Transverse colon (tissue), 4 donors: ENCODE measurements around the gene HSPH1. TPM values are rescaled to one million over a fixed set of nuclear protein-coding genes. Genes with fewer than 3 reads are reported as not detected.

Source experiments
- DNase-seq: peaks from one replicate; pipeline ENCODE4 v3.0.0-alpha.2; 2019
- H3K27ac ChIP-seq, 4 donors: fragments of 200-600 bp; sonication (generic); 2 replicates each; pipeline ENCODE4 v1.5.1; 2016 to 2018; ENCODE audit warnings: inconsistent platforms in 4 of 4
- H3K27me3 ChIP-seq: fragments of 200-600 bp; sonication (generic); 2 replicates; pipeline ENCODE4 v1.5.1; 2017; ENCODE audit warnings: inconsistent platforms
- H3K36me3 ChIP-seq, 4 donors: fragments of 200-600 bp; sonication (generic); 2 replicates each; pipeline ENCODE4 v1.5.1; 2017 to 2019; ENCODE audit warnings: inconsistent platforms in 4 of 4
- H3K4me1 ChIP-seq, 4 donors: fragments of 200-600 bp; sonication (generic); 2 replicates each; pipeline ENCODE4 v1.5.1; 2017 to 2020; ENCODE audit warnings: inconsistent platforms in 4 of 4
- H3K4me3 ChIP-seq, 4 donors: fragments of 200-600 bp; sonication (generic); 1 replicate in 1 of 4; 2 replicates in 3 of 4; pipeline versions ENCODE4 v1.5.1 to v1.6.1; 2017 to 2019; ENCODE audit warnings: inconsistent platforms in 4 of 4
- H3K9me3 ChIP-seq, 2 donors: fragments of 200-600 bp; sonication (generic); 2 replicates each; pipeline ENCODE4 v1.5.1; 2017 to 2019; ENCODE audit warnings: inconsistent platforms in 2 of 2
- CTCF ChIP-seq, 5 experiments: fragments of 200-600 bp in 3 of 5; fragments of 450-650 bp in 2 of 5; sonication (generic) in 3 of 5; IDR thresholded peaks; 1 replicate in 2 of 5; 2 replicates in 3 of 5; pipeline ENCODE4 v1.5.1; 2016 to 2017; ENCODE audit warnings: antibody characterized with exemption in 5 of 5, inconsistent platforms in 3 of 5, mild to moderate bottlenecking in 2 of 5, moderate library complexity in 1 of 5
- EP300 ChIP-seq: sonication (generic); formaldehyde crosslinking; IDR thresholded peaks from one replicate; pipeline ENCODE4 v1.6.1; 2017; ENCODE audit warnings: antibody characterized with exemption, low read depth
- POLR2A ChIP-seq: fragments of 450-650 bp; IDR thresholded peaks from one replicate; pipeline ENCODE4 v1.6.1; 2016; ENCODE audit warnings: antibody characterized with exemption, mild to moderate bottlenecking, moderate library complexity
- POLR2AphosphoS5 ChIP-seq, 3 donors: sonication (generic); formaldehyde crosslinking; IDR thresholded peaks; one replicate each; pipeline ENCODE4 v1.6.1; 2016; ENCODE audit warnings: antibody characterized with exemption in 3 of 3
- WGBS, 2 donors: methylation state at CpG; one replicate each; pipeline ENCODE4 v1.1.5; 2018; ENCODE audit warnings: low coverage in 1 of 2; 5-methylcytosine and 5-hydroxymethylcytosine counted together
- in situ Hi-C, 4 donors: fragments of 200-750 bp; cut with MboI; loops; one replicate each; pipeline versions ENCODE4 v1.15.0 to v1.15.1; 2017; ENCODE audit warnings: low sequenced_read_pairs in 3 of 4, low pct_ligation_motif_present in 1 of 4, low pct_unique_long_range_greater_than_20kb in 1 of 4
- intact Hi-C: fragments of 100-400 bp; cut with DNase I; formaldehyde crosslinking; loops from one replicate; pipeline ENCODE4 v1.15.1; 2023; ENCODE audit warnings: low total_unique reads
- total RNA-seq, 4 donors: library from RNA; depleted of rRNA; stranded (reverse); fragments of >200 nt; gene quantifications; one replicate each; pipeline ENCODE4 v1.1.0, GENCODE V29; 2016

The HSPH1 gene
- total RNA-seq, 4 donors from 2014 or later: 16.1 to 58.3 (median 30.7) TPM

- in situ Hi-C loops: no loop called here
- TF ChIP-seq POLR2A: no peak
- TF ChIP-seq CTCF (IDR thresholded peaks at IDR 0.05): no peak
- no peak for TF ChIP-seq EP300
- TF ChIP-seq POLR2AphosphoS5 (IDR thresholded peaks at IDR 0.05): no peak
- Histone ChIP-seq H3K9me3 (no peaks in the 10 kb centered on the region), H3K4me3 (no peak overlapping the region), H3K27me3 (no peaks in the 10 kb centered on the region), H3K36me3 (peaks cover 0 to 70% (median 29%) of the 10 kb centered on the region in 4 donors), H3K4me1 (no peaks in the 10 kb centered on the region), H3K27ac (no peak overlapping the region)
- intact Hi-C loops: no loop called here
- 84 to 92% methylated on average over 3 of the region's 3 CpGs for WGBS, 2 donors
- no peak for DNase-seq
Observed at GRCh38 chr13:31138515-31138914, 23.2 kb downstream of the HSPH1 start.

- Histone ChIP-seq H3K27me3 (no peaks in the 10 kb centered on the region), H3K4me3 (no peak overlapping the region), H3K4me1 (no peaks in the 10 kb centered on the region), H3K36me3 (peaks cover 0 to 60% (median 24%) of the 10 kb centered on the region in 4 donors), H3K9me3 (no peaks in the 10 kb centered on the region), H3K27ac (no peak overlapping the region)
- intact Hi-C loops: no loop called here
- in situ Hi-C loops: no loop called here
- no peak for DNase-seq
- TF ChIP-seq EP300 (no peak), CTCF (IDR thresholded peaks at IDR 0.05) (no peak), POLR2AphosphoS5 (IDR thresholded peaks at IDR 0.05) (no peak), POLR2A (no peak)
Observed at GRCh38 chr13:31136724-31137123, 25.0 kb downstream of the HSPH1 start.

GRCh38 chr13:31134039-31134711 lies 27.5 kb downstream of the HSPH1 start:
- no peak for DNase-seq
- WGBS, 2 donors: 70 to 83% methylated on average over 3 of the region's 3 CpGs
- no peak overlapping the region for H3K27ac ChIP-seq
- no peak overlapping the region for H3K4me3 ChIP-seq
- intact Hi-C loops: no loop called here
- H3K9me3 ChIP-seq: no peaks in the 10 kb centered on the region
- H3K4me1 ChIP-seq: no peaks in the 10 kb centered on the region
- TF ChIP-seq EP300 (no peak), POLR2A (no peak), POLR2AphosphoS5 (IDR thresholded peaks at IDR 0.05) (no peak), CTCF (IDR thresholded peaks at IDR 0.05) (no peak)
- H3K27me3 ChIP-seq: no peaks in the 10 kb centered on the region
- peaks cover 0 to 38% (median 13%) of the 10 kb centered on the region in 4 donors for H3K36me3 ChIP-seq
- in situ Hi-C loops: no loop called here

GRCh38 chr13:31133621-31134020 lies 28.1 kb downstream of the HSPH1 start:
- no peaks in the 10 kb centered on the region for H3K4me1 ChIP-seq
- 73 to 91% methylated on average over 2 to 5 of the region's 5 CpGs for WGBS, 2 donors
- no peak overlapping the region for H3K27ac ChIP-seq
- TF ChIP-seq POLR2A (no peak), EP300 (no peak), CTCF (IDR thresholded peaks at IDR 0.05) (no peak), POLR2AphosphoS5 (IDR thresholded peaks at IDR 0.05) (no peak)
- no peak overlapping the region for H3K4me3 ChIP-seq
- intact Hi-C loops: no loop called here
- DNase-seq: no peak
- peaks cover 0 to 32% (median 10%) of the 10 kb centered on the region in 4 donors for H3K36me3 ChIP-seq
- H3K27me3 ChIP-seq: no peaks in the 10 kb centered on the region
- H3K9me3 ChIP-seq: no peaks in the 10 kb centered on the region
- in situ Hi-C loops: no loop called here
